ENCODE results near the gene CPNE8.

CPNE8 gene

DNA sequence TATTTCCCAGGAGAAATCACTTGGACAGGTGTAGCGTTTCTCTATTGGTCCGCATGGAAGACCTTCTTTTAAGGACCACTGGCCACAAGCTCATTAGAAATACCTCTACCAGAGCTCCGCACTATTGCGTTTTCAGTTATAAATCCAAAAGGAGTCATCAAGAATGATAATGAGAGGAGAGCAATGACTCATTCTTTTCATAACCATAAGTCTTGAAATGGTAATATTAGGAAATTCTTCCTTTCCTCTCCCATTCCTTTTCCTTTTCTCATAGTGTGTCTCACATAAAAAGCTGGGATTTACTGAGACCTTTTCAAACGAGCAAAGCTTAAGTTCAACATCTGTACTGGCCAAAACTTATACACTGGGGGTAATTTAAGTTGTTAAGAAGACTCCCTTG is 215.7 kb downstream of the CPNE8 start:
- no peak for DNase-seq
- intact Hi-C loops (cut with DNase I), result no loop called here

GRCh38 chr12:38689195-38689594 is 216.2 kb downstream of the CPNE8 start:
- peak in 9 of 42 donors; percentile 1 to 45 (median 18) for DNase-seq
- intact Hi-C loops (cut with DNase I), result no loop called here

DNA sequence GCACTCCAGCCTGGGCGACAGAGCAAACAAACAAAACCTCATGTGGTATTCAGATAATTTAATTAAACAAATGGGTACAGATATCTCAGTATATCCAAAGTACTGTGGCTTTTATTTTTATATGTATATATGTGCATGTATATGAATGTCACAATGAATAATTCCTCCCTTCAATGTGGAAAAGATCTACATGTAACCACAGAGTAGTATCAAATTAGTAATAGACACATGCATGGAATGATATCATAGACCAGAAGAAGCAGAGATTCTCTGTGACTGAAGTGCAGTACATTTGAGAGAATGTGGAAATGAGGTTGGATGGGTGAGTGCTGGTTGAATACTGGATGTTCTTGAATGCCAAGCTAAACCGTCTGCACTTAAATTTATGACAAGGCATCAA is 222.9 kb downstream of the CPNE8 start:
- no peak for DNase-seq
- intact Hi-C loops (cut with DNase I), result no loop called here

DNA sequence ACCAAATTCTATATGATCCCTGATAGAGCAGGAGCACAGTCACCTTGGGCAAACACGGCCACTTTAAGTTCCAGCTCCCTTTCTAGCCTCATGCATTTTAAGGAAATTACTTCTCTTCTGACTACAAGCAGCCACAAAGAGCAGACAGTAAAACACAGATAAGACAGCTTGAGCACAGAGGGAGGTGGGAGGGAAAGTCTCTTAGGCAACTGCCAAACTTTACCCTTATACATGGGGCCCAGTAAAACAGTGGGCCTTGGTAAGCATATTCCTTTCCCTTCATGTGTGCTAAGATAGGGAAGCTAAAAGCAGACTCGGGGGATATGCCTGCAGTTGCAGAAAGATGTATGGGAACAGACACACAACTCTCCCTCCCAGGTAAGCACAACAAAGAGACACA is 235.9 kb downstream of the CPNE8 start:
- intact Hi-C loops (cut with DNase I), result no loop called here
- no peak for DNase-seq

GRCh38 chr12:38669081-38669480 is 236.3 kb downstream of the CPNE8 start:
- DNase-seq, result no peak
- intact Hi-C loops (cut with DNase I), result no loop called here

- intact Hi-C loops (cut with DNase I), result no loop called here
- DNase-seq, result no peak
Observed at GRCh38 chr12:38666425-38666824, 239.0 kb downstream of the CPNE8 start.

DNA sequence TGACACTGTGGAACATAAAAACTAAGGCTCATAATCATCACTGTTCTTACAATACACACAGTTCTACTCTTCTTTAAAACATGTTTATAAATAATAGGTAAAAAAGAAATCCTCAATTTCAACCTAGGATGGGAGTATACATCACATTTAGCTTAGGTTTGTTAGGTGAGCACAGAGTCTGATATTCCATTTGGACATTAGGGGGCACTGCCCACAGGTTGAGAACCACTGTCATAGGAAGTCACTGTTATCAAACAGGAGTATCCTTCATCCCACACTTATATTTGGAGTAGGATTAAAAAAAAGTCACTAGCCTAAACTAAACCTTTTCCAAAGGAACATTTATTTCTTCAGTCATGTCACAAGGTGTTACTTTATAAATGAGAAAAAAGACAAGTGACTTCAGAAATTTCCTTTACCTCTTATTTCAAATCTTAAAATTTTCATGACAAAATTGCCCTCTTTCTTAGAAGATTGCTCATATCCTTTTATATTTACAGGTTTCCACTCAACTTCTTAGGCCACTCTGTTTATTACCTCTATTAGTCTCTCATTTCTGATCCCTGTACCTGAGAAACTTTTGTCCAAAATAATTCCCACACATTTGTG is 240.6 kb downstream of the CPNE8 start:
- no peak for DNase-seq
- intact Hi-C loops (cut with DNase I), result no loop called here

DNA sequence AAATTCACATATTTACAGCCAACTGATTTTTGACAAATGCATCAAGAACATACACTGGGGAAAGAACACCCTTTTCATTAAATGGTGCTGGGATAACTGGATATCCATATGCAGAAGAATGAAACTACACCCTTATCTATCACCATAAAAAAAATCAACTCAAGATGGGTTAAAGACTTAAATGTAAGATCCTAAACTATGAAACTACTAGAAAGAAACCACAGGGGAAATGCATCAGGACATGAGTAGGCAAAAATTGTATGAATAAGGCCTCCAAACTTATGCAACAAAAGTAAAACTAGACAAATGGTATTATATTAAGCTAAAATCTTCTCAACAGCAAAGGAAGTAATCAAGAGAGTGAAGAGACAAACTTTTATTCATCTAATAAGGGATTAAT is 242.6 kb downstream of the CPNE8 start:
- intact Hi-C loops (cut with DNase I), result no loop called here
- no peak for DNase-seq

- intact Hi-C loops (cut with DNase I), result no loop called here
- DNase-seq, result peak in 9 of 42 donors; percentile 1 to 48 (median 11)
Observed at GRCh38 chr12:38653650-38654049, 251.7 kb downstream of the CPNE8 start.

DNA sequence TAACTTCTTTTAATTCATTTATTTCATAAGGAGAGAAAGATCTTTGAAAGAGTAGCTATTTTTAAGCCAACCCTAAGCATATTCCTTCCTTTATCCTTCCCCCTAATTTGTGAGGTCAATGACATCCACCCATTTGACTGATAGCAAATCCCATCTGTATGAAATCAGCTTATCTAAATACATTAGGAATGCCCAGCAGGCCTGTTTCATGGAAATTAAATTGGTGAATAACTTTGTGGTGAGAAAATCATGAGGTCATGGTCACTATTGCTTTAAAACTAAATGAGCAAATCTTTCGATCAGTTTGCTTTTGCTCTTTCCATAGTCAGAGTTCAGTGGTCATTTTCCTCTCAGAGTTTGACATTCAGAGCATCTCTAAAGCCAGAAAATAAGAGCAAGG is 256.6 kb downstream of the CPNE8 start:
- intact Hi-C loops (cut with DNase I), result no loop called here
- no peak for DNase-seq

GRCh38 chr12:38646146-38646545 is 259.2 kb downstream of the CPNE8 start:
- intact Hi-C loops (cut with DNase I), result no loop called here
- DNase-seq, result no peak

DNA sequence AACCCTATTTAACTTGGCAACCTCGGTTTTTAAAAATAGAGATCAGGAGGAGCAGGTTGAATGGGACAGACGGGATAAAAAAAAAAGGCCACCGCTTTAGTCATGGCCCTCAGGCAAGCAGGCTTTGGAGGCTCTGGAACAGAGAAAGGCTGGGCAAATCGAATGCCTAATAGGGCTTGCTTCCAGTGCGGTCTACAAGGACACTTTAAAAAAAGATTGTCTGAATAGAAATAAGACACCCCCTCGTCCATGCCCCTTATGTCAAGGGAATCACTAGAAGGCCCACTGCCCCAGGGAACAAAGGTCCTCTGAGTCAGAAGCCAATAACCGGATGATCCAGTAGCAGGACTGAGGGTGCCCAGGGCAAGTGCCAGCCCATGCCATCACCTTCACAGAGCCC is 265.8 kb downstream of the CPNE8 start:
- intact Hi-C loops (cut with DNase I), result no loop called here
- DNase-seq, result no peak

DNA sequence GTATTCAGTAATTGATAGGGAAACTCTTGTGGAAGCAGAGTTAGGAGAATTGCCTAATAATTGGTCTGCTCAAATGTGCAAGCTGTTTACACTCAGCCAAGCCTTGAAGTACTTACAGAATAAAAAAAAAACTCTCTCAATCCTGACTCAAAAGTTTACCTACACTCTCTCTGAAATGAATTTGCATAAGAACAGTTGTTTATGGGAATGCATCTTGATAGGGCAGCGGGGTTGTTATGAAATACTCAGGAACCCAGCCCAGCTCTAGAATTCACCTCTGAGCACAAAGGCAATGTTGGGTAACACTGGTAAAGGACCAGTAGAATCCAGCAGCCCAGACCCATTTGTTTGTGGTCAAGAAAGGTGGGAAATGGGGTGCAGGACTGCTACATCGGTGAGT is 267.0 kb downstream of the CPNE8 start:
- intact Hi-C loops (cut with DNase I), result no loop called here
- DNase-seq, result no peak

DNA sequence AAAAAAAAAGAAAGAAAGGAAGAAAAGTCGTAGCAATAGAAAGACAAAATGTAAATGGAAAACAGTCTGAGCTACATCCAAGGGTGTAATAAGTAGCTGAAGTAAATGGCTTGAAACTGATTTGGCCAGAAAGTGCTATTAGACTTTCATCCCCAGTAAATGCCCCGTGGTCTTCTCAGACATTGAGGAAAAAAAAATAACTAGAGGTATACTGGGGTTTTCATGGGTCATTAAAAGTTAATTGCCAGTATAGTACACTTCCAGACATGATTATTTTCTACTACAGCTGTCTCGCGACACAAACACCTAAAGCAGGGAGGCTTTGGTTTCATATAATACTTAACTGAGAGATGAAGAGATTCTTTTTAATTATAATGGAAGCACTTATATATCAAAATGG is 271.9 kb downstream of the CPNE8 start:
- intact Hi-C loops (cut with DNase I), result no loop called here
- no peak for DNase-seq

DNA sequence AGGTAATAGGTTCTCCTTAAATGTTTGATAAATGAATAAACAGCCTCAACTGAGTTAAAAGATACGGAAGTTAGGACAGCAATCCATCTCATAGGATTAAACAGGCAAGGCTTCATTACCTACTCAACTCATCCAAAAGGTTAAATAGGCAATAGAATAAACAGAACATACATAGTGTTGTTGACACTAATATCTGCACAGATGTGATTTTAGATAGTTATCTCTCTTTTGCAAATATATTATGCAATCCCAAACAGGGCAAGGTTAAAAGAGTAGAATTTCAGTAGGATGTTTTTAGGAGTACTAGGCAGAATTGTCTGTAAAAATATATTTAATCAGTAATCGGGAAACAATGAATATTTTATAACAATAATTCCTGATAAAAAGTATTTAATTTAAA is 276.3 kb downstream of the CPNE8 start:
- intact Hi-C loops (cut with DNase I), result no loop called here
- no peak for DNase-seq

- DNase-seq, result no peak
- intact Hi-C loops (cut with DNase I), result no loop called here
Observed at GRCh38 chr12:38628288-38628687, 277.1 kb downstream of the CPNE8 start.

GRCh38 chr12:38625306-38625705 is 280.1 kb downstream of the CPNE8 start:
- intact Hi-C loops (cut with DNase I), result no loop called here
- no peak for DNase-seq

DNA sequence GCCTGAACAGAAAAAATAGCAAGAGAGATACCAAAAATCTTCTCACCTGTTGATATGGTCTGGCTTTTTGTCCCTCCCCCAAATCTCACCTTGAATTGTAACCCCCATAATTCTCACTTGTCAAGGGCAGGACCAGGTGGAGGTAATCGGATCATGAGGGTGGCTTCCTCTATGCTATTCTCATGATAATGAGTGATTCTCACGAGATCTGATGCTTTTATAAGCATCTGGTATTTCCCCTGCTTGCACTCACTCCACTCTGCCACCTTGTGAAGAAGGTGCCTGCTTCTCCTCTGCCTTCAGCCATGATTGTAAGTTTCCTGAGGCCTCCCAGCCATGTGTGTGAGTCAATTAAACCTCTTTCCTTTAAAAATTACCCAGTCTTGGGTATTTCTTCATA is 291.2 kb downstream of the CPNE8 start:
- intact Hi-C loops (cut with DNase I), result no loop called here
- DNase-seq, result no peak

DNA sequence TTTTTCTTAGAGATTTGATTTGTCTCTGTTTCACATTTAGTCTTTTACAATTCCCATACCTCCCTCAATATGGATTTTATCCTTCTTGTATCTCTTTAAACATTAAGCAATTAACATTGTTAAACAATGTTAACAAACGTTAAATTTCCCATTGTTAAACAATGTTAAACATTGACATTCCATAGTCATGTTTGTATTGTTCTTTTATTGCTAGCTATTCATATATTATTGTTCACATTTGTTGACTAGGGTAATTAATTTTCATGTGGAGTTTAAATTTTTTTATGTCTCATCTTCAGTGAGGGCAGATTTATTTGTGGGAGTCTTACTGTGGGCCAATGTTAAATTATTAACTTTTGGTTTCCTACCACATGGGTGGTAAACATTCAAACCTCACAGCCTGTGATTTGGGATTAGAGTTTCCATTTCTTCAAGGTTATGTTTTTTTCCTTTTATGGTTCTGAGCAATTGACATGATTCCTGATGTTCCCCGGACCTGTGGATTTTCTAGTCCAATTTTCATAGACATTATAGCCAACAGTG is 294.5 kb downstream of the CPNE8 start:
- no peak for DNase-seq

DNA sequence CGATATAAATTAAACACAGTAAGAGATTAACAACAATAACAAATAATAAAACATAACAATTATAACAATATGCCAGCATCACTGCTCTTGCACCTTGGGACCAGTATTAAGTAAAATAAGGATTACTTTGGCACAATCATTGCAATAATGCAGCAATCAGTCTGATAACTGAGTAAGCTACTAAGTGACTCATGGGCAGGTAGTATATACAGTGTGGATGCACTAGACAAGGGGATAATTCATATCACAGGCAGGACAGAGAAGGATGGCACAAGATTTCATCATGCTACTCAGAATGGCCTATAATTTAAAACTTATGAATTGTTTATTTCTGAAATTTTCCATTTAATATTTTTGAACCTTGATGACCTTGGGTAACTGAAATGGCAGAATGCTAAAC is 298.1 kb downstream of the CPNE8 start:
- no peak for DNase-seq
- intact Hi-C loops (cut with DNase I), result no loop called here

More for the DNA sequence above, 294.5 kb downstream of the CPNE8 start:
- intact Hi-C loops (cut with DNase I), result no loop called here

Measured in head of caudate nucleus (tissue), 42 donors.